ENCODE measurements around the gene NHERF2. TPM values are rescaled to one million over a fixed set of nuclear protein-coding genes. Genes with fewer than 3 reads are reported as not detected.
A peak's percentile ranks its signal among the peaks of the same experiment; 100 is the strongest.

The NHERF2 gene
- total RNA-seq, 1 donor from 2014 or later, result 9.8 TPM

GRCh38 chr16:1991135-1991551, 35.6 kb upstream of the NHERF2 start:
- DNase-seq, result no peak

GRCh38 chr16:1991588-1991947, 35.1 kb upstream of the NHERF2 start:
- DNase-seq, result no peak

GRCh38 chr16:1991948-1992703, 34.6 kb upstream of the NHERF2 start:
- peak; percentile 87 for DNase-seq

GRCh38 chr16:1992704-1993317, 33.9 kb upstream of the NHERF2 start:
- no peak for DNase-seq

GRCh38 chr16:1993731-1994131, 33.0 kb upstream of the NHERF2 start:
- DNase-seq, result no peak

GRCh38 chr16:1997494-1998359, 29.0 kb upstream of the NHERF2 start:
- no peak for DNase-seq

GRCh38 chr16:1998360-1998835, 28.3 kb upstream of the NHERF2 start:
- DNase-seq, result no peak

- no peak for DNase-seq
These were observed 27.6 kb upstream of the NHERF2 start for GRCh38 chr16:1998852-1999801.

GRCh38 chr16:1999866-2000514, 26.7 kb upstream of the NHERF2 start:
- DNase-seq, result no peak

- no peak for DNase-seq
These were observed 25.7 kb upstream of the NHERF2 start for GRCh38 chr16:2001035-2001434.

- no peak for DNase-seq
These were observed 25.0 kb upstream of the NHERF2 start for GRCh38 chr16:2001456-2002355.

- no peak for DNase-seq
These were observed 24.1 kb upstream of the NHERF2 start for GRCh38 chr16:2002406-2003230.

GRCh38 chr16:2003231-2003826, 23.4 kb upstream of the NHERF2 start:
- DNase-seq, result no peak

GRCh38 chr16:2003827-2004641, 22.7 kb upstream of the NHERF2 start:
- peak; percentile 49 for DNase-seq

GRCh38 chr16:2004795-2005517, 21.7 kb upstream of the NHERF2 start:
- DNase-seq, result no peak

- no peak for DNase-seq
These were observed 21.1 kb upstream of the NHERF2 start for GRCh38 chr16:2005646-2006045.

- DNase-seq, result no peak
These were observed 20.4 kb upstream of the NHERF2 start for GRCh38 chr16:2006317-2006716.
